DND-41 (cell line): ENCODE results near the gene MKRN1.

Experiments
- CTCF ChIP-seq: IDR thresholded peaks from 2 replicates; pipeline ENCODE4 v1.5.1; 2012; ENCODE audit warnings: borderline replicate concordance, low read length, moderate library complexity, mild to moderate bottlenecking; ENCODE audit not compliant: poor library complexity, severe bottlenecking; ENCODE audit errors: extremely low read depth
- EZH2 ChIP-seq: IDR thresholded peaks from 3 replicates; pipeline ENCODE4 v1.6.1; 2012; ENCODE audit warnings: borderline replicate concordance, low read depth, mild to moderate bottlenecking, moderate library complexity, low read length, inconsistent platforms; ENCODE audit not compliant: severe bottlenecking

DNA sequence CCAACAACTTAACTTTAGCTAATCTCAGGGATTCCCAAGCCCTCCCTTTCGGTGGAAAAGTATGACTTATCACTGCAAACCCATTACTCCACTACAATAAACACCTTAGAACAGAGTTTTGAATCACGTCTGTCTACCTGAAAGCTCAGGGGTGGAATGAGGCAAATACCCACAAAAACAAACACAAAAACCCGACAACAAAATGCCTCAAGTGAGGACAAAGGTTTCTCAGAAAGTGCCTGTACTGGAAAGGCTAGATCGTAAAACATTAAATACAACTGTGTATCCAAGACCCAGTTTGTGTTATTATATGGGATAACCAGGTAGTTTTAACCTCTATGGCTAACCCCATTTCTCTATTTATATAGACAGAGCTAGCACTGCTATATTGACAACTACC, 26.0 kb downstream of the MKRN1 start:
- TF ChIP-seq CTCF (no peak), EZH2 (no peak)
